Measurements from ENCODE around the gene TEX11.

TEX11 gene

GRCh38 chrX:70635669-70636068 is 272.8 kb downstream of the TEX11 start:
- H3F3A ChIP-seq (ENCODE audit: insufficient read depth), result no peaks in the 10 kb centered on the region
- TF ChIP-seq, protein P1, sequence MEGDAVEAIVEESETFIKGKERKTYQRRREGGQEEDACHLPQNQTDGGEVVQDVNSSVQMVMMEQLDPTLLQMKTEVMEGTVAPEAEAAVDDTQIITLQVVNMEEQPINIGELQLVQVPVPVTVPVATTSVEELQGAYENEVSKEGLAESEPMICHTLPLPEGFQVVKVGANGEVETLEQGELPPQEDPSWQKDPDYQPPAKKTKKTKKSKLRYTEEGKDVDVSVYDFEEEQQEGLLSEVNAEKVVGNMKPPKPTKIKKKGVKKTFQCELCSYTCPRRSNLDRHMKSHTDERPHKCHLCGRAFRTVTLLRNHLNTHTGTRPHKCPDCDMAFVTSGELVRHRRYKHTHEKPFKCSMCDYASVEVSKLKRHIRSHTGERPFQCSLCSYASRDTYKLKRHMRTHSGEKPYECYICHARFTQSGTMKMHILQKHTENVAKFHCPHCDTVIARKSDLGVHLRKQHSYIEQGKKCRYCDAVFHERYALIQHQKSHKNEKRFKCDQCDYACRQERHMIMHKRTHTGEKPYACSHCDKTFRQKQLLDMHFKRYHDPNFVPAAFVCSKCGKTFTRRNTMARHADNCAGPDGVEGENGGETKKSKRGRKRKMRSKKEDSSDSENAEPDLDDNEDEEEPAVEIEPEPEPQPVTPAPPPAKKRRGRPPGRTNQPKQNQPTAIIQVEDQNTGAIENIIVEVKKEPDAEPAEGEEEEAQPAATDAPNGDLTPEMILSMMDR (IDR thresholded peaks at IDR 0.05; ENCODE audit: insufficient read depth, low read length, poor library complexity, severe bottlenecking), result no peak
- no peak for TF ChIP-seq EZH2phosphoT487 (conservative IDR thresholded peaks at IDR 0.05; ENCODE audit: low read length)
- no peak overlapping the region for H3K4me3 ChIP-seq (ENCODE audit: insufficient read depth, low read length, poor library complexity, severe bottlenecking)
- H3K27me3 ChIP-seq (ENCODE audit: low read length), result no peaks in the 10 kb centered on the region
- H3K79me2 ChIP-seq (ENCODE audit: insufficient read depth, low read length), result no peaks in the 10 kb centered on the region
- no peaks in the 10 kb centered on the region for H4K20me1 ChIP-seq (ENCODE audit: low read depth, low read length)
- no peak overlapping the region for H3K4me2 ChIP-seq (ENCODE audit: low read depth, low read length, poor library complexity, severe bottlenecking)
- H3K27ac ChIP-seq (ENCODE audit: low read depth, low read length), result no peak overlapping the region
- no peaks in the 10 kb centered on the region for H3K36me3 ChIP-seq (ENCODE audit: low read length)
- H2AFZ ChIP-seq (ENCODE audit: low read depth, low read length, severe bottlenecking), result no peak overlapping the region
- no peak overlapping the region for H3K9ac ChIP-seq (ENCODE audit: low read length)
- H3K9me3 ChIP-seq (ENCODE audit: insufficient read depth, low read length), result no peaks in the 10 kb centered on the region
- no peaks in the 10 kb centered on the region for H3K9me2 ChIP-seq (replicated peaks; ENCODE audit: insufficient read depth, low read length)

DNA sequence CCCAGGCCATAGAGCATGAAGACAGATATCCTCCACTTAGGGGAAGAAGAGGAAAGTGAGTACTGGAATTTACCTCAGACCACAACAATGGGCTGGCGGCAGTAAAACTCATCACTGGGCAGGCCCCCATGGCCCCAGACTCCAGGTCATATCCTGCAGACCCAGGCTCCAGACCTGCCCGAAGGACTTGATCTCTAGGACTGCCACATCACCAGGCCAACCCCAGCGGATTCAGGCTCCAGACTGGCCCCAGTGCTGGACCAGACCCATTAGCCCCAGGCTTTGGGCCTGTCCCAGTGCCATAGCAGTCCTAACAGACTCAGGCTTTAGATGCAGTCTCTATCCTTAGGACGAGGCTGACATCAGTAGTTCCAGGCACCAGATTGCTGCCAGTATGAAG is 273.3 kb downstream of the TEX11 start:
- Histone ChIP-seq H3K27ac (ENCODE audit: low read depth, low read length) (no peak overlapping the region), H3K4me2 (ENCODE audit: low read depth, low read length, poor library complexity, severe bottlenecking) (no peak overlapping the region), H3K9me2 (replicated peaks; ENCODE audit: insufficient read depth, low read length) (no peaks in the 10 kb centered on the region), H3K27me3 (ENCODE audit: low read length) (no peaks in the 10 kb centered on the region), H3K79me2 (ENCODE audit: insufficient read depth, low read length) (no peaks in the 10 kb centered on the region), H3K9ac (ENCODE audit: low read length) (no peak overlapping the region), H2AFZ (ENCODE audit: low read depth, low read length, severe bottlenecking) (no peak overlapping the region), H3K36me3 (ENCODE audit: low read length) (no peaks in the 10 kb centered on the region), H3F3A (ENCODE audit: insufficient read depth) (no peaks in the 10 kb centered on the region), H3K4me3 (ENCODE audit: insufficient read depth, low read length, poor library complexity, severe bottlenecking) (no peak overlapping the region), H3K9me3 (ENCODE audit: insufficient read depth, low read length) (no peaks in the 10 kb centered on the region), H4K20me1 (ENCODE audit: low read depth, low read length) (no peaks in the 10 kb centered on the region)
- TF ChIP-seq EZH2phosphoT487 (conservative IDR thresholded peaks at IDR 0.05; ENCODE audit: low read length), result no peak
- TF ChIP-seq, protein P1 (IDR thresholded peaks at IDR 0.05; ENCODE audit: insufficient read depth, low read length, poor library complexity, severe bottlenecking), result no peak

GRCh38 chrX:70621743-70622142 is 286.8 kb downstream of the TEX11 start:
- Histone ChIP-seq H3K9me2 (replicated peaks; ENCODE audit: insufficient read depth, low read length) (no peaks in the 10 kb centered on the region), H3K27me3 (ENCODE audit: low read length) (no peaks in the 10 kb centered on the region), H4K20me1 (ENCODE audit: low read depth, low read length) (no peaks in the 10 kb centered on the region), H2AFZ (ENCODE audit: low read depth, low read length, severe bottlenecking) (no peak overlapping the region), H3F3A (ENCODE audit: insufficient read depth) (no peaks in the 10 kb centered on the region), H3K4me3 (ENCODE audit: insufficient read depth, low read length, poor library complexity, severe bottlenecking) (no peak overlapping the region), H3K36me3 (ENCODE audit: low read length) (no peaks in the 10 kb centered on the region), H3K9me3 (ENCODE audit: insufficient read depth, low read length) (no peaks in the 10 kb centered on the region), H3K4me2 (ENCODE audit: low read depth, low read length, poor library complexity, severe bottlenecking) (no peak overlapping the region), H3K9ac (ENCODE audit: low read length) (no peak overlapping the region), H3K79me2 (ENCODE audit: insufficient read depth, low read length) (no peaks in the 10 kb centered on the region), H3K27ac (ENCODE audit: low read depth, low read length) (no peak overlapping the region)
- TF ChIP-seq EZH2phosphoT487 (conservative IDR thresholded peaks at IDR 0.05; ENCODE audit: low read length), result no peak
- TF ChIP-seq, protein P1 (IDR thresholded peaks at IDR 0.05; ENCODE audit: insufficient read depth, low read length, poor library complexity, severe bottlenecking), result no peak
